Measurements from ENCODE around the gene PICK1. TPM values are rescaled to one million over a fixed set of nuclear protein-coding genes. Genes with fewer than 3 reads are reported as not detected.

PICK1 gene
- 13.7 TPM in 2 replicates for polyA plus RNA-seq (2013)

- peak within 1 kb of the TSS; percentile 79 for H2BK120ac ChIP-seq (ENCODE audit: insufficient read depth, low read length, poor library complexity)
- no peaks in the 10 kb centered on the region for H3K9me3 ChIP-seq (ENCODE audit: insufficient read depth, low read depth, low read length)
- H3K79me2 ChIP-seq (ENCODE audit: control insufficient read depth, insufficient read depth, low read length, poor library complexity), result peaks cover 3% of the 10 kb centered on the region
- H3K9ac ChIP-seq (ENCODE audit: low read length), result peak within 1 kb of the TSS; percentile 50
- H3K4me1 ChIP-seq (ENCODE audit: control insufficient read depth in 1 of 2, insufficient read depth in 2 of 2, low read length in 2 of 2), result peaks cover 2 to 9% of the 10 kb centered on the region in 2 experiments
- no peaks in the 10 kb centered on the region for H3K27me3 ChIP-seq (ENCODE audit: insufficient read depth, low read length)
- peak within 1 kb of the TSS; percentile 24 for H2AK5ac ChIP-seq (ENCODE audit: low read length)
- no peak within 1 kb of the TSS for H2BK12ac ChIP-seq (ENCODE audit: low read length)
- peak within 1 kb of the TSS; percentile 66 for H3K4ac ChIP-seq (ENCODE audit: low read depth, low read length)
- H3K23ac ChIP-seq (ENCODE audit: low read length), result no peak within 1 kb of the TSS
- H3K4me3 ChIP-seq (ENCODE audit: low read depth, low read length), result peak within 1 kb of the TSS; percentile 69
- peak within 1 kb of the TSS; percentile 86 for H2BK5ac ChIP-seq (ENCODE audit: low read depth, low read length, poor library complexity)
- H3K79me1 ChIP-seq (ENCODE audit: low read length), result peaks cover 6% of the 10 kb centered on the region
- no CpG with 5 or more reads among the region's 47 CpGs for WGBS (ENCODE audit: extremely low coverage, insufficient coverage, insufficient read length)
- peak; percentile 94 to 97 for DNase-seq
- H4K8ac ChIP-seq (ENCODE audit: low read depth, low read length), result peak within 1 kb of the TSS; percentile 95
- H3K36me3 ChIP-seq (ENCODE audit: control insufficient read depth in 1 of 2, insufficient read depth in 2 of 2, low read length in 2 of 2), result peaks cover 13% of the 10 kb centered on the region in 2 experiments
- peak within 1 kb of the TSS; percentile 49 for H3K4me2 ChIP-seq (ENCODE audit: low read length)
- peak within 1 kb of the TSS; percentile 79 for H4K12ac ChIP-seq (ENCODE audit: low read depth, low read length)
- peak within 1 kb of the TSS; percentile 64 for H3K18ac ChIP-seq (ENCODE audit: low read length)
- peak within 1 kb of the TSS; percentile 91 for H4K91ac ChIP-seq (ENCODE audit: low read depth, low read length)
- peak within 1 kb of the TSS; percentile 67 for H3K14ac ChIP-seq (ENCODE audit: low read length)
- H3K27ac ChIP-seq (ENCODE audit: low read depth, low read length), result peak within 1 kb of the TSS; percentile 90
- peak within 1 kb of the TSS; percentile 86 for H2AFZ ChIP-seq (ENCODE audit: insufficient read depth, low read length, poor library complexity)
Measured at GRCh38 chr22:38056969-38057891, at the start of gene PICK1. Gene PICK1, plus strand, starts transcription at chr22:38057404. Its CDS starts 406 bp downstream, at chr22:38057810.

DNA sequence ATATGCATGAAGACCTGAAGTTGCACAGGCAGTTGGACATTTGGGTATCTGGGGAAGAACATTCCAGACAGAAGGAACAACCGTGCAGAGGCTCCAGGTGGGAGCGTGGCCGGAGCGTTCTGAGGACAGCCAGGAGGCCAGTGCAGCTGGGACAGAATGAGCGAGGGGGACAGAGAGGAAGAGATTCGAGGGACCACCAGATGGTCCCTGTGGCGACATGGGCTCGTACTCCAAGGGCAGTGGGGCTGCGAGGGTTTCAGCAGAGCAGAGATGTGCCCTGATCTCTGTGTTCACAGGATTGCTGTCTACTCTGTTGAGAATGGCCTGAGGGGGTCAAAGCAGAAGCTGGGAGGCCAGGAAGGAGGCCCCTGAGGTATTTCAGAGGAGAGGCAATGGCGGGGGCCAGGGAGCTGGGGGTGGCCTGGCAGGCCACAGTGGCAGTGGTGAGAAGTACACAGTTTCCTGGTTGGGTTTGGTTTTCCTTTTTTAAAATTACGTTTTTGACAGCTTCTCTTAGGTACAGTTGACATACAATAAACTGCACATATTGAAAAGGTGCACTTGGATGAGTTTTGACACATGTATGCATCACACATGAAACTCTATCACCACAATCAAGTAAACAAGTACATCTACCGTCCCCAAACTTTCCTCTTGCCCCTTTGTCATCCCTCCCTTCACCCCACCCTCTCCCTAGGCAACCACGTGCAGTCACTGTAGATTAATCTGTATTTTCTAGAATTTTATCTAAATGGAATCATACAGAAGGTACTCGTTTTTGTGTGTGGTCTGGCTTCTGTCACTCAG lies 48.0 kb upstream of the PICK1 start:
- H2BK5ac ChIP-seq (ENCODE audit: low read depth, low read length, poor library complexity), result no peak overlapping the region
- H3K4me3 ChIP-seq (ENCODE audit: low read depth, low read length), result no peak overlapping the region
- H3K9me3 ChIP-seq (ENCODE audit: insufficient read depth, low read depth, low read length), result no peaks in the 10 kb centered on the region
- H3K18ac ChIP-seq (ENCODE audit: low read length), result no peak overlapping the region
- H2BK120ac ChIP-seq (ENCODE audit: insufficient read depth, low read length, poor library complexity), result no peak overlapping the region
- no peak overlapping the region for H4K8ac ChIP-seq (ENCODE audit: low read depth, low read length)
- H3K79me1 ChIP-seq (ENCODE audit: low read length), result no peaks in the 10 kb centered on the region
- H3K4me2 ChIP-seq (ENCODE audit: low read length), result no peak overlapping the region
- no peak overlapping the region for H2AK5ac ChIP-seq (ENCODE audit: low read length)
- no peak overlapping the region for H3K4ac ChIP-seq (ENCODE audit: low read depth, low read length)
- no peak overlapping the region for H2AFZ ChIP-seq (ENCODE audit: insufficient read depth, low read length, poor library complexity)
- no peaks in the 10 kb centered on the region for H3K27me3 ChIP-seq (ENCODE audit: insufficient read depth, low read length)
- no peaks in the 10 kb centered on the region for H3K36me3 ChIP-seq (ENCODE audit: control insufficient read depth in 1 of 2, insufficient read depth in 2 of 2, low read length in 2 of 2)
- H4K12ac ChIP-seq (ENCODE audit: low read depth, low read length), result no peak overlapping the region
- no peak overlapping the region for H3K9ac ChIP-seq (ENCODE audit: low read length)
- DNase-seq, result no peak
- H3K27ac ChIP-seq (ENCODE audit: low read depth, low read length), result no peak overlapping the region
- H3K14ac ChIP-seq (ENCODE audit: low read length), result no peak overlapping the region
- H3K23ac ChIP-seq (ENCODE audit: low read length), result no peak overlapping the region
- H3K4me1 ChIP-seq (ENCODE audit: control insufficient read depth in 1 of 2, insufficient read depth in 2 of 2, low read length in 2 of 2), result peaks cover 2 to 3% of the 10 kb centered on the region in 2 experiments
- no CpG with 5 or more reads among the region's 14 CpGs for WGBS (ENCODE audit: extremely low coverage, insufficient coverage, insufficient read length)
- no peak overlapping the region for H2BK12ac ChIP-seq (ENCODE audit: low read length)
- no peak overlapping the region for H4K91ac ChIP-seq (ENCODE audit: low read depth, low read length)
- no peaks in the 10 kb centered on the region for H3K79me2 ChIP-seq (ENCODE audit: control insufficient read depth, insufficient read depth, low read length, poor library complexity)

- Histone ChIP-seq H3K4me3 (ENCODE audit: low read depth, low read length) (no peak overlapping the region), H3K27ac (ENCODE audit: low read depth, low read length) (no peak overlapping the region), H3K79me1 (ENCODE audit: low read length) (no peaks in the 10 kb centered on the region), H3K23ac (ENCODE audit: low read length) (no peak overlapping the region), H4K8ac (ENCODE audit: low read depth, low read length) (no peak overlapping the region), H3K14ac (ENCODE audit: low read length) (no peak overlapping the region), H3K4me1 (ENCODE audit: control insufficient read depth in 1 of 2, insufficient read depth in 2 of 2, low read length in 2 of 2) (peaks cover 3 to 5% of the 10 kb centered on the region in 2 experiments), H3K18ac (ENCODE audit: low read length) (no peak overlapping the region), H3K36me3 (ENCODE audit: control insufficient read depth in 1 of 2, insufficient read depth in 2 of 2, low read length in 2 of 2) (no peaks in the 10 kb centered on the region), H2BK5ac (ENCODE audit: low read depth, low read length, poor library complexity) (no peak overlapping the region), H3K79me2 (ENCODE audit: control insufficient read depth, insufficient read depth, low read length, poor library complexity) (no peaks in the 10 kb centered on the region), H4K12ac (ENCODE audit: low read depth, low read length) (no peak overlapping the region), H2BK120ac (ENCODE audit: insufficient read depth, low read length, poor library complexity) (no peak overlapping the region), H2BK12ac (ENCODE audit: low read length) (no peak overlapping the region), H3K4me2 (ENCODE audit: low read length) (no peak overlapping the region), H3K9me3 (ENCODE audit: insufficient read depth, low read depth, low read length) (no peaks in the 10 kb centered on the region), H2AK5ac (ENCODE audit: low read length) (no peak overlapping the region), H3K4ac (ENCODE audit: low read depth, low read length) (no peak overlapping the region), H3K9ac (ENCODE audit: low read length) (no peak overlapping the region), H3K27me3 (ENCODE audit: insufficient read depth, low read length) (no peaks in the 10 kb centered on the region), H4K91ac (ENCODE audit: low read depth, low read length) (no peak overlapping the region), H2AFZ (ENCODE audit: insufficient read depth, low read length, poor library complexity) (no peak overlapping the region)
- no peak for DNase-seq
- no CpG with 5 or more reads among the region's 7 CpGs for WGBS (ENCODE audit: extremely low coverage, insufficient coverage, insufficient read length)
Measured at GRCh38 chr22:38012604-38013072, 44.6 kb upstream of the PICK1 start.

DNA sequence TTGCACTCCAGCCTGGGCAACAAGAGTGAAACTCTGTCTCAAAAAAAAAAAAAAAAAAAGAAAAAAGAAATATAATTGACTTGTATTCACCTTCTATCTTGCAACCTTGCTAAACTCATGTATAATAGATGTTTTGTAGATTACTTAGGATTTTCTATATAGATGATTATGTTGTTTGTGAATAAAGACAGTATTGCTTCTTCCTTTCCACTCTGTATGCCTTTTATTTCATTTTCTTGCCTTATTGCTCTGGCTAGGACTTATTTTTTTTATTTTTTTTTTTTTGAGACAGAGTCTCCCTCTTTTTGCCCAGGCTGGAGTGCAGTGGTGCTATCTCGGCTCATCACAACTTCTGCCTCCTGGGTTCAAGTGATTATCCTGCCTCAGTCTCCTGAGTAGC lies 43.1 kb upstream of the PICK1 start:
- H2AFZ ChIP-seq (ENCODE audit: insufficient read depth, low read length, poor library complexity), result no peak overlapping the region
- H3K36me3 ChIP-seq (ENCODE audit: control insufficient read depth in 1 of 2, insufficient read depth in 2 of 2, low read length in 2 of 2), result no peaks in the 10 kb centered on the region
- H3K79me2 ChIP-seq (ENCODE audit: control insufficient read depth, insufficient read depth, low read length, poor library complexity), result no peaks in the 10 kb centered on the region
- H2BK120ac ChIP-seq (ENCODE audit: insufficient read depth, low read length, poor library complexity), result no peak overlapping the region
- H3K27ac ChIP-seq (ENCODE audit: low read depth, low read length), result no peak overlapping the region
- H3K4me2 ChIP-seq (ENCODE audit: low read length), result no peak overlapping the region
- no peaks in the 10 kb centered on the region for H3K79me1 ChIP-seq (ENCODE audit: low read length)
- no peak overlapping the region for H3K23ac ChIP-seq (ENCODE audit: low read length)
- no peak overlapping the region for H3K18ac ChIP-seq (ENCODE audit: low read length)
- no CpG with 5 or more reads among the region's 1 CpG for WGBS (ENCODE audit: extremely low coverage, insufficient coverage, insufficient read length)
- H4K91ac ChIP-seq (ENCODE audit: low read depth, low read length), result no peak overlapping the region
- no peak overlapping the region for H2BK5ac ChIP-seq (ENCODE audit: low read depth, low read length, poor library complexity)
- no peaks in the 10 kb centered on the region for H3K27me3 ChIP-seq (ENCODE audit: insufficient read depth, low read length)
- H2BK12ac ChIP-seq (ENCODE audit: low read length), result no peak overlapping the region
- no peak overlapping the region for H3K4me3 ChIP-seq (ENCODE audit: low read depth, low read length)
- no peaks in the 10 kb centered on the region for H3K9me3 ChIP-seq (ENCODE audit: insufficient read depth, low read depth, low read length)
- H3K9ac ChIP-seq (ENCODE audit: low read length), result no peak overlapping the region
- H3K4me1 ChIP-seq (ENCODE audit: control insufficient read depth in 1 of 2, insufficient read depth in 2 of 2, low read length in 2 of 2), result peaks cover 2 to 3% of the 10 kb centered on the region in 2 experiments
- H4K8ac ChIP-seq (ENCODE audit: low read depth, low read length), result no peak overlapping the region
- no peak for DNase-seq
- H3K14ac ChIP-seq (ENCODE audit: low read length), result no peak overlapping the region
- H2AK5ac ChIP-seq (ENCODE audit: low read length), result no peak overlapping the region
- H3K4ac ChIP-seq (ENCODE audit: low read depth, low read length), result no peak overlapping the region
- H4K12ac ChIP-seq (ENCODE audit: low read depth, low read length), result no peak overlapping the region
